Measurements from ENCODE around the gene CUL4A. TPM values are rescaled to one million over a fixed set of nuclear protein-coding genes. Genes with fewer than 3 reads are reported as not detected.

CUL4A gene
- total and polyA plus RNA-seq, 8 donors, result 18.1 to 33.4 (median 28.9) TPM

GRCh38 chr13:113283904-113284303 lies 74.5 kb downstream of the CUL4A start:
- no peaks in the 10 kb centered on the region for H3K36me3 ChIP-seq
- no peaks in the 10 kb centered on the region for H3K4me1 ChIP-seq
- ATAC-seq (no peak), FAIRE-seq (no peak), DNase-seq (no peak)
- H3K27me3 ChIP-seq, result no peaks in the 10 kb centered on the region
- H3K4me3 ChIP-seq, result no peak overlapping the region
- intact Hi-C loops (cut with DNase I), result no loop called here
- no peaks in the 10 kb centered on the region for H3K9me3 ChIP-seq
- no peak overlapping the region for H3K27ac ChIP-seq
- TF ChIP-seq CTCF (IDR thresholded peaks at IDR 0.05), result no peak
- 70 to 75% methylated on average over 8 of the region's 8 CpGs for WGBS, 2 donors

DNA sequence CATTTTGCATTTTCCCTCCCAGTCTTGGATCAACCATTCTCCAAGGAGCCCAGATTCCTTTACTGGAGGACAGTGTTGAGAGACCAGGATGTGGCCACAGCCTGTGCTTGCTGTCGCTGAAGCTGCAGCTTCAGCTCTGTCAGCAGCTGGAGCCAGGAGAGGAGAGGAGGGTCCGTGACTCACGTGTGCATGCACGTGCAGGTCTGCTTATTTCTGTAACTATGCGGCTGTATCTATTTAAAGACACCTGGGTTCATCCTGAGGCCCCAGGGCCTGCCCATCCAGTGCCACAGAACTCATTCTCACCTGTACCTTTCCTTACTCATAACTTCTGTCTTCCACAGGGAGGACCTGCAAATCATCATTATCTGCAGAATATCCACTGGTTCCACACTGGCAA lies 79.5 kb downstream of the CUL4A start:
- Histone ChIP-seq H3K9me3 (no peaks in the 10 kb centered on the region), H3K27me3 (no peaks in the 10 kb centered on the region), H3K4me1 (no peaks in the 10 kb centered on the region), H3K36me3 (no peaks in the 10 kb centered on the region), H3K27ac (no peak overlapping the region), H3K4me3 (no peak overlapping the region)
- ATAC-seq (no peak), FAIRE-seq (no peak), DNase-seq (no peak)
- intact Hi-C loops (cut with DNase I), result no loop called here
- TF ChIP-seq CTCF (IDR thresholded peaks at IDR 0.05), result no peak
- WGBS, 2 donors, result 43 to 46% methylated on average over 5 of the region's 5 CpGs

DNA sequence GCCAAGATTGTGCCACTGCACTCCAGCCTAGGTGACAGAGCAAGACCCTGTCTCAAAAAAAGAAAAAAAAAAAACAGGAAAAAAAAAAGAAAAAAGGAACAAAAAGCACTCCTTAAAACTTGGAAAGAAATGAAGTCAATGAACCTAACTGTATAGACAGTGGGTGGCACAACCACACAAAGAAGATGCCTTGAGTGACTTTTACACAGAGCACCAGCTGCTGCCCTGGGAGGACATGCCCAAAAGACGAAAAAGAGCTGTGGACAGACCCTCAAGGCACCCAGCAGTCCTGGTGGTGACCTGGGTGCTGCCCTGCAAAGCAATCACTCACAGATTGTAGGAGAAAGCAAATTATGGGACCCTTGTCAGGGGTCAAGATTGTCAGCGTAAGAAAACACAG lies 81.7 kb downstream of the CUL4A start:
- no peak for DNase-seq
- TF ChIP-seq CTCF (IDR thresholded peaks at IDR 0.05), result no peak
- H3K4me3 ChIP-seq, result no peak overlapping the region
- WGBS, 2 donors, result 42 to 45% methylated on average over 2 of the region's 2 CpGs
- no peaks in the 10 kb centered on the region for H3K36me3 ChIP-seq
- ATAC-seq, result no peak
- no peaks in the 10 kb centered on the region for H3K27me3 ChIP-seq
- intact Hi-C loops (cut with DNase I), result no loop called here
- peaks cover 0 to 3% (median 0%) of the 10 kb centered on the region in 3 donors for H3K4me1 ChIP-seq
- H3K9me3 ChIP-seq, result no peaks in the 10 kb centered on the region
- no peak overlapping the region for H3K27ac ChIP-seq
- FAIRE-seq, result no peak

- H3K27ac ChIP-seq, result no peak overlapping the region
- WGBS, 2 donors, result 12% methylated on average over 22 of the region's 22 CpGs
- no peak for TF ChIP-seq CTCF (IDR thresholded peaks at IDR 0.05)
- H3K9me3 ChIP-seq, result no peaks in the 10 kb centered on the region
- H3K36me3 ChIP-seq, result no peaks in the 10 kb centered on the region
- intact Hi-C loops (cut with DNase I), result no loop called here
- peak overlapping the region in 1 of 4 donors; percentile 20 for H3K4me3 ChIP-seq
- ATAC-seq (peak in 1 of 4 donors; percentile 39), DNase-seq (peak in 1 of 6 donors; percentile 29), FAIRE-seq (no peak)
- no peaks in the 10 kb centered on the region for H3K27me3 ChIP-seq
- H3K4me1 ChIP-seq, result peaks cover 0 to 5% (median 0%) of the 10 kb centered on the region in 3 donors
Observed at GRCh38 chr13:113292021-113292862, 82.8 kb downstream of the CUL4A start.

DNA sequence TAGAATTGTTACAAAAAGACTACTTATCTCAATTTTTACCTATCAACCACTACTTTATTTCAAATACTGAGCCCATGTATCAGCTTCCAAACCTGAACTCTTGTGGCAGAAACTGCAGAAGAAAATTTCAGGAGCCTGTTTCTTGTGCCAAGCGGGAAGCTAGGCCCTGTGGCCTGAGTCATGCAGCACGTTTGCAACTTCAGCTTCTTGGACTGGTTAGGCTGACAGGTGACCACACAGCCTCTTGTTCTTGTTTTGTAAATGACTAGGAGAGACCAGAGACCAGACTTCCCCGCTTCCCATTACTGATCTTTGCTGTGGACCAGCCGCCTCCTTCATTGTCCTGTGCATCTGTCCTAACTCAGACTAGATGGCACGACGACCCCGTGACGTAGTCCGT lies 84.3 kb downstream of the CUL4A start:
- no peak for DNase-seq
- H3K9me3 ChIP-seq, result no peaks in the 10 kb centered on the region
- TF ChIP-seq CTCF (IDR thresholded peaks at IDR 0.05), result no peak
- no peak for FAIRE-seq
- intact Hi-C loops (cut with DNase I), result no loop called here
- H3K4me1 ChIP-seq, result peaks cover 0 to 5% (median 5%) of the 10 kb centered on the region in 3 donors
- H3K27ac ChIP-seq, result no peak overlapping the region
- no peak for ATAC-seq
- H3K27me3 ChIP-seq, result no peaks in the 10 kb centered on the region
- no peaks in the 10 kb centered on the region for H3K36me3 ChIP-seq
- WGBS, 2 donors, result 57 to 75% methylated on average over 9 of the region's 9 CpGs
- H3K4me3 ChIP-seq, result no peak overlapping the region

Data from pancreas (tissue), 10 donors.